ENCODE results near the gene TSEN54. TPM values are rescaled to one million over a fixed set of nuclear protein-coding genes. Genes with fewer than 3 reads are reported as not detected.
A peak's percentile ranks its signal among the peaks of the same experiment; 100 is the strongest.

The TSEN54 gene
- total RNA-seq, 1 donor from 2014 or later: 56.0 TPM

DNA sequence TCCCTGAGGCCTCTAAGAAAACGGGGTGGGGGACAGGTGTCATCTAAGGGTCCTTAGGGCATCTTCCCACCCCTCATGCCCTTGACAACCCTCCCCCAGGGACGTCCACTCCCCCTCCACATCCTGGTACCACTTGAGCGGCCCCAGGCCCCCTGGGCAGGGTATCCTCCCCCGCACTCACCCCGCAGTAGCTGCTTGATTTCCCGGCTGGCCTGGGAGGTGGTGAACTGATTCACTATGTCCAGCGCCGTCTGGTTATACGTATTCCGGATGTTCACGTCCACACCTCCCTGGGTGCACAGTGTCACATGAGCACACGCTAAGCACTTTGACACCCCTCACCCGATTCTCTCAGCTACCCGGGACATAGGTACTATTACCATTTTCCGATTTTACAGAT, 10.7 kb upstream of the TSEN54 start:
- TF ChIP-seq, protein P1, sequence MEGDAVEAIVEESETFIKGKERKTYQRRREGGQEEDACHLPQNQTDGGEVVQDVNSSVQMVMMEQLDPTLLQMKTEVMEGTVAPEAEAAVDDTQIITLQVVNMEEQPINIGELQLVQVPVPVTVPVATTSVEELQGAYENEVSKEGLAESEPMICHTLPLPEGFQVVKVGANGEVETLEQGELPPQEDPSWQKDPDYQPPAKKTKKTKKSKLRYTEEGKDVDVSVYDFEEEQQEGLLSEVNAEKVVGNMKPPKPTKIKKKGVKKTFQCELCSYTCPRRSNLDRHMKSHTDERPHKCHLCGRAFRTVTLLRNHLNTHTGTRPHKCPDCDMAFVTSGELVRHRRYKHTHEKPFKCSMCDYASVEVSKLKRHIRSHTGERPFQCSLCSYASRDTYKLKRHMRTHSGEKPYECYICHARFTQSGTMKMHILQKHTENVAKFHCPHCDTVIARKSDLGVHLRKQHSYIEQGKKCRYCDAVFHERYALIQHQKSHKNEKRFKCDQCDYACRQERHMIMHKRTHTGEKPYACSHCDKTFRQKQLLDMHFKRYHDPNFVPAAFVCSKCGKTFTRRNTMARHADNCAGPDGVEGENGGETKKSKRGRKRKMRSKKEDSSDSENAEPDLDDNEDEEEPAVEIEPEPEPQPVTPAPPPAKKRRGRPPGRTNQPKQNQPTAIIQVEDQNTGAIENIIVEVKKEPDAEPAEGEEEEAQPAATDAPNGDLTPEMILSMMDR (IDR thresholded peaks at IDR 0.05; ENCODE audit: unreplicated experiment): no peak
- Mint-ChIP-seq H3K4me1 (ENCODE audit: low read depth) (no peaks in the 10 kb centered on the region), H3K27ac (no peak overlapping the region), H3K9me3 (ENCODE audit: low read depth) (no peaks in the 10 kb centered on the region), H3K27me3 (no peaks in the 10 kb centered on the region), H3K4me3 (ENCODE audit: low read depth) (no peak overlapping the region), H3K36me3 (ENCODE audit: insufficient read depth) (peaks cover 6% of the 10 kb centered on the region)
- DNase-seq (ENCODE audit: low spot score, unreplicated experiment): no peak

DNA sequence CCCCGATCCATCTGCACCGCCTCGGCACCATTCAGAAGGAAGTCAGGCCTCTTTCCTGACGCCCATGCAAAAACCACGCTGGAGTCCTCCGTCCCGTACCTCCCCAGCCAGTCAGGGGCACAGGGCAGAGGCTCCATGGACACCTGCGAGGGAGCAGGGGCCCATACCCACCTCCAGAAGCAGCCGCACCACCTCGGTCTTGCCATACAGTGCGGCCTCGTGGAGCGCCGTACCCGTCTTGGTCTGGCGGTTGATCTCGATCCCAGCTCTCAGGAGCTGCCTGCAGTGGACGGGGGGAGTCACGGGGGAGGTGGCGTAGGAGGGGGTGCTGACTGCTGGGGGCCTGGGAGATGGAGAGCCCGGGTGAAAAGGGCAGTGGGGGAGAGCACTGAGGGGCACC, 10.2 kb upstream of the TSEN54 start:
- H3K27me3 Mint-ChIP-seq: no peaks in the 10 kb centered on the region
- H3K9me3 Mint-ChIP-seq (ENCODE audit: low read depth): no peaks in the 10 kb centered on the region
- TF ChIP-seq, protein P1 (IDR thresholded peaks at IDR 0.05; ENCODE audit: unreplicated experiment): no peak
- no peak overlapping the region for H3K4me3 Mint-ChIP-seq (ENCODE audit: low read depth)
- H3K4me1 Mint-ChIP-seq (ENCODE audit: low read depth): no peaks in the 10 kb centered on the region
- peaks cover 6% of the 10 kb centered on the region for H3K36me3 Mint-ChIP-seq (ENCODE audit: insufficient read depth)
- DNase-seq (ENCODE audit: low spot score, unreplicated experiment): no peak
- H3K27ac Mint-ChIP-seq: no peak overlapping the region

DNA sequence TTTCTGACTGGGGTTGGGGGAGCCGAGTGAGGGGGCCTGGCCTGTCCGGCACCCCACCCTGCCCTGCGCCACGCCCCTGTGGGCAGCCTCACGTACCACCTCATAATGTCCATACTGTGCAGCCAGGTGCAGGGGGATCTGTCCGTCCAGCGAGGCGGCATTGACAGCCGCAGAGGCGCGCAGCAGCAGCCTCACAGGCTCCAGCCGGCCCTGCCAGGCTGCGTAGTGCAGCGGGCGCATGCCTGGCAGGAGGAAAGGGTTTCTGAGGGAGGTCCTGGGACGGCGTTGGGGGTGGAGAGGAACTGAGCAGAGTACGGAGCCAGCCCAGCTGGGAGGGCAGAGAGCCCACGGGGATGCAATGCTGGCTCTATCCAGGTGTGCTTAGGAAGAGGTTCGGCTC, 9.4 kb upstream of the TSEN54 start:
- Mint-ChIP-seq H3K27ac (no peak overlapping the region), H3K9me3 (ENCODE audit: low read depth) (no peaks in the 10 kb centered on the region), H3K4me1 (ENCODE audit: low read depth) (no peaks in the 10 kb centered on the region), H3K27me3 (no peaks in the 10 kb centered on the region), H3K4me3 (ENCODE audit: low read depth) (no peak overlapping the region), H3K36me3 (ENCODE audit: insufficient read depth) (peaks cover 6% of the 10 kb centered on the region)
- TF ChIP-seq, protein P1 (IDR thresholded peaks at IDR 0.05; ENCODE audit: unreplicated experiment): no peak
- DNase-seq (ENCODE audit: low spot score, unreplicated experiment): no peak

- H3K4me3 Mint-ChIP-seq (ENCODE audit: low read depth): no peak overlapping the region
Measured at GRCh38 chr17:75507733-75508719, 8.3 kb upstream of the TSEN54 start.

DNA sequence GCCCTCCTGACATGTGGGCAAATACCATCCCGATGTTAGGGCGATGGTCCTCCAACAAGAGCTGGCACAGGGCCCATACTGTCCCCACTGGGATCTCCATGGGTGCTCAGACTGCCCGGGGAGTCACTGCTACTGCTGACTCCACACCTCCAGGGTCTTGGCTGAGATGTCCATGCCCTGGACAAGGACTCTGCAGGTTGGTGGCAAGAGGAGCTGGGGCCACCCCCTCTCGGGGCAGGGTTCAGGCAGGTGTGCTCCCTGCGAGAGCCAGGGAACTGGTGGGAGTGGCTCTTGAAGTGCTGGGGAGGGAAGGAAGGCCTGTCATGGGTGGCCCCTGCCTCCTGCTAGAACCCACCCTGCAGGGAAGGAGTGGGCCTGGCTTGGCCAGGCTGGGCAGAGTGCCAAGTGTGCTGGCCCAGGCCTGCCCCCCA, 7.4 kb upstream of the TSEN54 start:
- H3K4me1 Mint-ChIP-seq (ENCODE audit: low read depth): peaks cover 10% of the 10 kb centered on the region
- DNase-seq (ENCODE audit: low spot score, unreplicated experiment): no peak
- H3K27ac Mint-ChIP-seq: peak overlapping the region; percentile 64
- H3K4me3 Mint-ChIP-seq (ENCODE audit: low read depth): no peak overlapping the region
- H3K9me3 Mint-ChIP-seq (ENCODE audit: low read depth): no peaks in the 10 kb centered on the region
- TF ChIP-seq, protein P1 (IDR thresholded peaks at IDR 0.05; ENCODE audit: unreplicated experiment): no peak
- H3K27me3 Mint-ChIP-seq: no peaks in the 10 kb centered on the region
- H3K36me3 Mint-ChIP-seq (ENCODE audit: insufficient read depth): peaks cover 8% of the 10 kb centered on the region

More at GRCh38 chr17:75507733-75508719, 8.3 kb upstream of the TSEN54 start:
- Mint-ChIP-seq H3K27ac (no peak overlapping the region), H3K9me3 (ENCODE audit: low read depth) (no peaks in the 10 kb centered on the region), H3K4me1 (ENCODE audit: low read depth) (peaks cover 4% of the 10 kb centered on the region), H3K27me3 (no peaks in the 10 kb centered on the region), H3K36me3 (ENCODE audit: insufficient read depth) (peaks cover 6% of the 10 kb centered on the region)
- no peak for DNase-seq (ENCODE audit: low spot score, unreplicated experiment)
- TF ChIP-seq, protein P1 (IDR thresholded peaks at IDR 0.05; ENCODE audit: unreplicated experiment): no peak

All from progenitor cell of endocrine pancreas (in vitro differentiated cells).